HuH-7 (cell line): ENCODE results near the gene FEZF1.
"Not testable (repeated sequence)": the region's sequence is repeated elsewhere in the genome, so short reads cannot be mapped to it uniquely, and the experiment has no call there.

Experiments used
- DNase-seq: peaks from one replicate; pipeline ENCODE4 v3.0.0; 2011; ENCODE audit warnings: low spot score

Gene FEZF1

GRCh38 chr7:122307228-122307621, 2.7 kb upstream of the FEZF1 start:
- no peak for DNase-seq

- DNase-seq: no peak
These were observed 2.0 kb upstream of the FEZF1 start for GRCh38 chr7:122306320-122307227.

GRCh38 chr7:122305475-122306319, 1.1 kb upstream of the FEZF1 start:
- no peak for DNase-seq

DNA sequence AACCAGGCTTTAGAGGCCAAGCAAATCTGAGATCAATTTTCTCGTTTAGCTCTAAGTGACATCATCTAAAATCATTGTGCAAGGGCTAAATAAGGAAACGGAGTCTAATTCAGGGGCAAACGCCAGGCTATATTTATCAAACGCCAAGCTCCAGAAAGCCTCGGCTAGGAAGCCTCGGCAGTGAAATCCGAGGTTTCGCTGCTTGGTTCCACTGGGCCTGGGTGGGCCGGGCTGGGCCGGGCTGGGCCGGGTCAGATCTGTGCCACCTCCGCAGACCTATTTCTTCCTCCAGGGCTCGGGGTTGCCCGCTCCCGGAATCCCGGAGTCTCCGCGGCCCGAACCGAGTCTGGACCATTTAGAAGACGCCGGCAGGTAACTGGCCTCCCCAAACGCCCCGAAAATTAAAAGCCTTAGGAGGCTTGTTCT, 459 bp upstream of the FEZF1 start:
- no peak for DNase-seq

DNA sequence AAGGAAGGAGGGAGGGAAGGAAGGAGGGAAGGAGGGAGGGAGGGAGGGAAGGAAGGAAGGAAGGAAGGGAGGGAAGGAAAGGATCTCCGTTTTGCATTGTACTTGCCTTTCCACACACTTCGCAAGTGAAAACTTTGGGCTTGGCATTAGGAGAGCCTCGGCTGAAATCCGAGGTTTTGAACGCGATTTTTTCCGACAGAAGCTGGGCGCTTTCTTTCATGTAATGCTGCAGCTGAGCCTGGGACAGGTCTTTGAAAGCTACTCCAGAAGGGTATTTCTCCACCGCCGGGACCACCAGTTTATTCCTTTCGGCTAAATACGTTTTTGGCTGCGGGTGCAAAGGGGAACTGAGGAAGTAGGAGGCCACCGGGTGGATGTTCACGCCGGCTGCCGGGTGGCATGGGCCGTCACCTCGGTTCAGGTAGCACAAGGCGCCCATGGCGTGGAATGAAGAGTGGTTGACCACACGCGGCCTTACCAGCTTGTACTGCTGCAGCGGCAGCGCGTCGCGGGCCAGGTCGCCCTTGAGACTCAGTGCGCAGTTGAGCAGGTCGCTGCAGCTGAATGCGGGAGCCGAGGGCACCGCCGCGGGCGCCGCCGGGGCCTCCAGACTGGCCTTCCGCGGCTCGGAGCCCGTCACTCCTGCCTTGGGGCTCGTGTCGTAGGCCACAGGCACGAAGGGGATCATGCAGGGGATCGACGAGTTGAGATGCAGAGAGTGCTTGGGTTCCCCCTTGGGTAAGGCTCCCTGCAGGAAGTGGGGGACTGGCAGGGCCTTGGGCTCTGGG, 825 bp downstream of the FEZF1 start:
- DNase-seq: no peak

DNA sequence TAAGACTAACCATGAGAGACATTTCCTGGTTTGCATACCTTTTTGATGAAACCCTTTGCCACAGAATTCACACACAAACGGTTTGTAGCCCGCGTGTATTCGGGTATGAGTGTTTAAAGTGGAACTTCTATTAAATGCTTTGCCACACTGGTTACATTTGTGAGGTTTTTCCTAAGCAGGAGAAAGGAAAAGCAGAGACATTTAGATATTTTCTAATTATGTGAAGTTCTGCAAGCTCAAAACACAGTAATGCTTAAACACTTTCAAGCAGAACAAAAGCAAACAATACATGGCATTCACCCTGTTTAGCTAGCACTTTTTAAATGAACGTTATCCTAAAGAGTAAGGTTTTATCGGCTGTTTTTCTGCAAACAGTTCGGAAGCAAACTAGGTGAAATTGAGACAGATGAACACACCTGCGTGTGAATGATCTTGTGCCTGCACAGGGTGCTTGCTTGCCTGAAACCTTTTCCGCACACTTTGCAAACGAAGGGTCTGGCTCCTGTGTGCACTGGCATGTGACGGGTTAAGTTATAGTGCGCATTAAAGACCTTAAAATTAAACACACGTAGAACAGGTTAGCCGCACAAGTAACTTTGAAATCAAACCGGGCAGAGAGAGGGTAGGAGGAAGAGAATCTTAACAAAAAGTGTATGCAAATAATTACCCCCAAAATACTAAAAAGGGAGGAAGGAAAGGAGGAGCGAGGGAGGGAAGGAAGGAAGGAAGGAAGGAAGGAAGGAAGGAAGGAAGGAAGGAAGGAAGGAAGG, 1.6 kb downstream of the FEZF1 start:
- DNase-seq: no peak

DNA sequence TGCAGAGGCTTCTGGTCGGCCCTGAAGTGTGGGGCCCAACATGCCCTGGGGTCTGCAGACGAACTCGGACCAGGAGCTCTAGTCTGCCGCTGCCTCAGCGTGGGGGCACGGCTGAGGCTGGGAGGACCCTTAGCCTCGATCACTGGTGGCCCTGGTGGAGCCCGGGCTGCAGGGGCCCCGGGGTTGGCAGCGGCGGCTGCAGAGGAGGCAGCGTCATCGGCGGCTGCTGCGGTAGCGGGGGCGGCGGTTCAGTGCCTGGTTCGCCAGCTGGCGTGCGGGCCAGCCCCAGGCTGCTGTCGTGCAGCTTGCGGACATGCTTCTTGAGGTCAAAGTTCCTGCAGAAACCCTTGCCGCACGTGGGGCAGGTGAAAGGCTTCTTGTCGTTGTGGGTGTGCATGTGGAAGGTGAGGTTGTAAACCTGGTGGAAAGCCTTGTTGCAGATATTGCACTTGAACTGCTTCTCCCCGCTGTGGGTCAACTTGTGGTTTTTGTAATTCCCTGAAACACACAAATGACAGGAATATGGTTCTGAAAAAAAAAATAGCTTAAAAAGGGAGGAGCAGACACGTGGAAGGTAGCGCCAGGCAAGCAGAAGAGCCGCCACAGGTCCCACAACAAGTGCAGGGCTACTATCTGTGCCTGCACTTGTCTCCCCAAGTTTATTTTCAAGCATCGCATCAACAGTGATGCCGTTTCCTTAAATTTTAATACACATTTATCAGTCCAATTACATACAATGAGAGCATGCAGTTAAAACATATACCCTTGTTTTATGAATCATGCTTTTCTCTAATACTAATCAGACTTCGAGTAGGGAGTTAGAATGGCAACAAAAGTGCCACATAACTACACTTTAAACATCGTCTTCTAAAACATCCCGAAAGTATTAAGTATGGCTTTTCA, 2.4 kb downstream of the FEZF1 start:
- no peak for DNase-seq

- DNase-seq: no peak
These were observed 3.4 kb downstream of the FEZF1 start for GRCh38 chr7:122300956-122301833.

GRCh38 chr7:122300211-122300932, 4.2 kb downstream of the FEZF1 start:
- DNase-seq: no peak

GRCh38 chr7:122299624-122300210, 4.8 kb downstream of the FEZF1 start:
- no peak for DNase-seq

GRCh38 chr7:122298618-122299017, 5.9 kb downstream of the FEZF1 start:
- DNase-seq: no peak

GRCh38 chr7:122298131-122298530, 6.4 kb downstream of the FEZF1 start:
- DNase-seq: no peak

- DNase-seq: no peak
These were observed 13.4 kb downstream of the FEZF1 start for GRCh38 chr7:122291189-122291588.

DNA sequence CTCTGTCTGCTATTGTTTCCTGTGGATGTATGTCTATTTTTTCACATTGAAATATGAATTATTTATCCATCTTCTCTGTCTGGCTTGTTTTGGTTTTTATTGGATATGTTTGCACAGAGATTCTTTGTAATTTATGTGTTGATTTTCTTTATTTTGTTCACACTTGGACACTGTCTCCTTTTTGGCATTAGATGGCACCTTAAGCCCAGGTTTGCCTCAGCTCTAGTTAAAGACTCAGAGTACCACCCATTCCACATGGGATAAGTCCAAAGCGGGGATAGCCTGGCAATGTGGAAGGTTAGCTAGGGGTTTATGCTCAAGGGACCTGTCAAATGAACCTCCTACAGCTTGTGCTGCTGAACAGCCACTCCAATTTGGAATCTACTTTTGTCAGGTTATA, 14.1 kb downstream of the FEZF1 start:
- DNase-seq: no peak

DNA sequence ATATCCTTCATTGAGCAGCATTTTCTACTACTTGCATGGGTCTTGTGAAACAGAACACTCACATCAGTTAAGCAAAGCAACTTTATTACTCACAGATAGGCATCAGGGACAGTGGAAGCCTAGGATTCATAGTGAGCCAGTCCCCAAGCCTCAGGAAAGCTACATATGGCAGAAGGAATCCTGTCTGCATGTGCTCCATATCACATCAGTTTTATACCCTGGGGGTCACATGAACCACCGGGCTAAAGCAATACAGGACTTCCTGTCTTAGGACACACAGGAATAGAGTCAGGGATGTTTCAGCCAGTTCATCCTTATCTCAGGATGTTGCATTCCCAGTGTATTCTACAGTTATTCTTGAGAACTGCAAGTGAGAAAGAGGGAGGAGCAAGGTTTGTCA, 15.1 kb downstream of the FEZF1 start:
- DNase-seq: no peak

DNA sequence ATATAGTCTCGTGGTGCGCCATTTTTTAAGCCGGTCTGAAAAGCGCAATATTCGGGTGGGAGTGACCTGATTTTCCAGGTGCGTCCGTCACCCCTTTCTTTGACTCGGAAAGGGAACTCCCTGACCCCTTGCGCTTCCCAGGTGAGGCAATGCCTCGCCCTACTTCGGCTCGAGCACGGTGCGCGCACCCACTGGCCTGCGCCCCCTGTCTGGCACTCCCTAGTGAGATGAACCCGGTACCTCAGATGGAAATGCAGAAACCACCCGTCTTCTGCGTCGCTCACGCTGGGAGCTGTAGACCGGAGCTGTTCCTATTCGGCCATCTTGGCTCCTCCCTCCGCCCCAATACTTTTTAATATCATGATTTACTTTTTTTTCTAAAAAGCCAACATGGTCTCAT, 19.9 kb downstream of the FEZF1 start:
- not testable (repeated sequence) for DNase-seq

DNA sequence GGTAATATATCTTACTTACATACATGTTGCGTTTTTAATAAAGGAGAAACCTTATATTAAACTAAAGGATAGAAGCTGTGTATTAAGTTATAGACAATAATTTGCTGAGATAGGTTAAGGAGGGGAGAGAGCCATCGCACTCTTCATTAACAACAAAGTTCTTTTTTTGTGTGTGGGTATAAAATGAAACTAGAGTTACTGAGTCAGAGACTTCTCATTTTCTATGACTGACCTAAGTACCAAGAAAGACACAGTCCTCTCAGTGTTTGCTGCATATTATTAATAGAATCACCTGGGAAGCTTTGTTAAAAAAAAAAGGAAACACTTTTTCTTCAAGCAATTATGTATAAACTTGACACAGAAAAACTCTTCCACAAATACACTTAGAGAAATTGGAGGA, 31.4 kb downstream of the FEZF1 start:
- no peak for DNase-seq

DNA sequence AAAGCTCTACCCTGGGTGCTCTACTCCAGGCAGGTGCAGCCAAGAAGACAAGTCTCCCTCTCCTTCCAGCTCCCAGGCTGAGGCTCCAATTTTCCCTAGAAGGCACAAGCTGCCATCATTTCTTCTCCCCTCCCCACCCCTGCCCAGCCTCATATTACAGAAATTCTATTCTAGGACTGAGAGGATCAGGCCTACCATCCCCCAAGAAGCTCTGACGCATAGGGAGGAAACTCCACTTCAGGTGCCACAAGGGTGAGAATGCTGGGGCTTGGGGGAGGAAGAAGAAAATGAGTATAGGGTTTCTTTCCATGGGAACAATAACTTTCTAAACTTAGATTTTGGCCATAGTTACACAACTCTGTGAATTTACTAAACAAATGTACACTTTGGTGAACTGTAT, 35.3 kb downstream of the FEZF1 start:
- no peak for DNase-seq
